IPS-NIHi7 (cell line): ENCODE data around the gene ZDHHC7.
"Not testable (repeated sequence)": the region's sequence is repeated elsewhere in the genome, so short reads cannot be mapped to it uniquely, and the experiment has no call there.

ENCODE experiments used
- DNase-seq: peaks from one replicate; pipeline ENCODE4 v3.0.0; 2012; ENCODE audit warnings: mixed read lengths; ENCODE audit errors: extremely low spot score

The ZDHHC7 gene

DNA sequence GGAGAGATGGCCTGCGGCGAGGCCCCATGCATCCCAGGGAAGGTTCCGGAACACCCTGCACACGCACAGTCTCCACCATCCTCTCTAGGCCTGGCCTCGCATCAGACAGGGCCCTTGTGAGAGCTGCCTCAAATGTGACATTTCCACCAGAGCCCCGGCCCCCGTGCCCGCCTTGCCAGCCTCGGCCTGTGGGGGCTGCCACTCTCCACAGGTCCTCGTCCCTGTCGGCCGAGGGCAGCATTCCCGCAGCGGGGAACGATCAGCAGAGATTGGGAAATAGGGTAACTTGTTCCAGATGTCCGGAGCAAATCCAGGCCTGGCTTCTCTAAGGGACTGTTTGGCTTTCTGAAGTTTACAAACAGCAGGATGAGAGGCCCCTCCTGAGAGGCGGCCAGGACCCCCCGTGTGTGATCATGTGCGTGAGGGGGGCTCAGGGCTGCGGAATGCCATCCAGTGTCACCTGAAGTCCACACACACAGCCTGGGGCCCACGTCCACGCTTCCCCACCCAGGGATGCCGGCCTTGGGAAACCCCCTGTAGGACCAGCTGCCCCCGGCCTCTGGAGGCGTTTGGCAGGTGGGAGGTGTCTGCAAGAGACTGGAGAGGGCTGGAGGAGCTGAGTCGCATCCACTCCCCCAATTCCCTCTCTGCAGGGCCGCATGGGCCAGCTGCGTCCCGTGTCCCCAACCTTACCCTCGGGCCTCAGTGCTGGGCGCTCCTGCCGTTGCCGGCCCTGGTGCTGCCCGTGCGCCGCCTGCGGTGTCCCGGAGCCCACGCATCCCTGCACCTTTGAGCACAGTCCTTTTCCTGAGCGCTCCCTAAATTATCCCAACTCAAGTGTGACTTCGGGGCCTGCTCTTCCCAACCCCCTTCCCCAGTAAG is 70.4 kb downstream of the ZDHHC7 start:
- no peak for DNase-seq

DNA sequence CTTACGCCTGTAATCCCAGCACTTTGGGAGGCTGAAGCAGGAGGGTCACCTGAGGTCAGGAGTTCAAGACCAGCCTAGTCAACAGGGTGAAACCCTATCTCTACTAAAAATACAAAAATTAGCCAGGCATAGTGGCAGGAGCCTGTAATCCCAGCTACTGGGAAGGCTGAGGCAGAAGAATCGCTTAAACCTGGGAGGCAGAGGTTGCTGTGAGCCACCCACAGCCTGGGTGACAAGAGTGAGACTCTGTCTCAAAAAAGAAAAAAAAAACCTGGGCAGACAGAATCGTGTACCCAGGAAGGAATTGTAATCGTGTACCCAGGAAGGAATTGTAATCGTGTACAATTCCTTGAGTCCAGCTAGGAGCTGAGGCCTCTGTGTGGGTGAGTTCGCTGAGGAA is 72.7 kb downstream of the ZDHHC7 start:
- not testable (repeated sequence) for DNase-seq

GRCh38 chr16:84937196-84938005 is 73.9 kb downstream of the ZDHHC7 start:
- no peak for DNase-seq

- no peak for DNase-seq
Observed at GRCh38 chr16:84933774-84934631, 77.3 kb downstream of the ZDHHC7 start.

DNA sequence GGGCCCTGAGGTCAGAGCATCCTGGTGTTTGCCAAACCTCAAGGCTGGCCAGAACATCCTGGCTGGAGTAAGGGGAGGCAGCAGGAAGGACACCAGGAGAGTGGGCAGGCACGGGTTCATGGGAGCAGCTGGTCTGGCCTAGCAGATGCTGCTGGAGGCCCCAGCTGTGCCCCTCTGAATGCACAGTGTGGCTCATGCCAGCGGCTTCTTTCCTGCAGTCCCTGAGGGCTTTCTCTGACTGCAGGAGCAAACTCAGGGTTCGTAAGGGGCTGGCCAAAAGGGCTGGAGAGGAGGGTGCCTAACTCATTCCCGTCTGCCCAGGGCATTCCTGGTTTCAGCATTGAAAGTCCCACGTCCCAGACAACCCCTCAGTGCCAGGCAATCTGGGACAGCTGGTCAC is 78.7 kb downstream of the ZDHHC7 start:
- no peak for DNase-seq

- no peak for DNase-seq
Observed at GRCh38 chr16:84931506-84931905, 79.8 kb downstream of the ZDHHC7 start.

DNA sequence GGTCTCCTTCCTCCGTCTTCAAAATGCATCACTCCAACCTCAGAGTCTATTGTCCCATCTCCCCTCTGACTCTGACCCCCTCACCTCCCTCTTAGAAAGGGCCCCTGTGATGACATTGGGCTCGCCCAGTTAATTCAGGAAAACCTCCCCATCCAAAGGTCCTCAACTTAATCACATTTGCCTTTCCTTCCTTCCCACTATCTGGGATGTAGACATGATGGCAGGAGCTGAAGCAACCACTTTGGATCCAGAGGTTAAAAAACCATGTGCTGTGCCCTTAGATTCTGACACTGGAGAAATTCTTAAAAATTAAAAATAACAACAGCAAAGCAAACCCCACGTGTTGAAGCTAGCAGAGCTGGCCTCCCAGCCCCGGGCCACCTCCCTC is 80.2 kb downstream of the ZDHHC7 start:
- DNase-seq: no peak

DNA sequence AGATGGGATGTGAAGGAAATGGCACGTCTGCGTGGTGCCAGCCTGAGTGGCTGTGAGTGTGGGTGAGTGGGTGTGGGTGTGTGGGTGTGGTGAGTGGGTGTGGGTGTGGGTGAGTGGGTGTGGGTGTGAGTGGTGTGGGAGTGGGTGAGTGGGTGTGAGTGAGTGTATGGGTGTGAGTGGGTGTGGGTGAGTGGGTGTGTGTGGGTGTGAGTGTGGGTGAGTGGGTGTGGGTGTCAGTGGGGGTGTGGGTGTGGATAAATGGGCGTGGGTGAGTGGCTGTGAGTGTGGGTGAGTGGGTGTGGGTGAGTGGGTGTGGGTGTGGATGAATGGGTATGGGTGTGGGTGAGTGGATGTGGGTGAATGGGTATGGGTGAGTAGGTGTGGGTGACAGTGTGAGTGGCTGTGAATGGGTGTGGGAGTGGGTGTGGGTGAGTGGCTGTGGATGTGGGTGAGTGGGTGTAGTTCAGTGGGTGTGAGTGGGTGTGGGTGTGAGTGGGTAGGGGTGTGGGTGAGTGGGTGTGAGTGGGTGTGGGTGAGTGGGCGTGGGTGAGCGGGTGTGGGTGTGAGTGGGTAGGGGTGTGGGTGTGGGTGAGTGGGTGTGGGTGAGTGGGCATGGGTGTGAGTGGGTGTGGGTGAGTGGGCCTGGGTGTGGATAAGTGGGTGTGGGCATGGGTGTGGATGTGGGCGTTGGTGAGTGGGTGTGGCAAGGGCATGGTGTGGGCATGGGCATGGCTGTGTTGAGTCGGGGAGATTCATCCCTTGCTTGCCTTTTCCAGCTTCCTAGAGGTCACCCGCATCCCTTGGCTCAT is 80.8 kb downstream of the ZDHHC7 start:
- no peak for DNase-seq

DNA sequence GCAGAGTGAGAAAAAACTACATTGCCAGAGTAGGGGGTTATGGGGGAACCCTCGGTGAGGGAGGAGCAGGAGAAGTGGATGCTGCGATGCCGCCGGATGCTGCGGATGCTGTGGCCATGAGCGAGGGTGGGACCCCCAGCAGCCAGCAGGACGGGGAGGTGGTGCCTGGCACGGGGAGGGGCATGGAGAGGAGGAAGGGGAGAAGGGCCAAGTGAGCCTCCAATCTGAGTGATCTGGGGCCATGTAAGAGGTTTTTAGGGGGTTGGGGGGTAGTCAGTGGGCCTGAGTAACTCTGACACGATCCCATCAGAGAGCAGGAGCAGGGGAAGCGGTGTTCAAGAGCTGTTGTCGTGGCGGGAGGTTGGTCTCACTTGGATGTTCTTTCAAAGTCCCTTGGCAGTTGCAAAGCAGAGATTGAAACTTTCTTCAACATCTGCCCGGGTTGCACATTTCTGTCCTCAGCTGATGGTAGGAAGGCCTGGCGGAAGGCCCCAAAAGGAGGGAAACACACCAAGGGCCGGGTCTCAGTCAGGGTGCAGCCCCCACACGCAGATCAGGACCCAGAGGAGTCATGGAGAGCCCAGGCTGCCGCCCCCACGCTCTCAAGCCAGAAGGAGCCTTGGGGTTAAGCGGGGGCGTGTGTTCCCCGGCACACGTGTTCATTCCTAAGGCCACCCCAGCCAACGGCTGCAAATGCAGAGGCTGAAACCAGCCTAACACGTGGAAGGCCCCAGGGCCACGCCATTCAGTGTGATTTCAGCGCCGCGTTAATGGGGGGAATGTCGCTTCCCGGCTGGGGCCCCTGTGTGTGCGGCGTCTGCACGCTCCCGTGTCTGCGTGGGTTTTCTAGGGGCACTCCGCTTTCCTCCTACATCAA is 81.7 kb downstream of the ZDHHC7 start:
- no peak for DNase-seq

DNA sequence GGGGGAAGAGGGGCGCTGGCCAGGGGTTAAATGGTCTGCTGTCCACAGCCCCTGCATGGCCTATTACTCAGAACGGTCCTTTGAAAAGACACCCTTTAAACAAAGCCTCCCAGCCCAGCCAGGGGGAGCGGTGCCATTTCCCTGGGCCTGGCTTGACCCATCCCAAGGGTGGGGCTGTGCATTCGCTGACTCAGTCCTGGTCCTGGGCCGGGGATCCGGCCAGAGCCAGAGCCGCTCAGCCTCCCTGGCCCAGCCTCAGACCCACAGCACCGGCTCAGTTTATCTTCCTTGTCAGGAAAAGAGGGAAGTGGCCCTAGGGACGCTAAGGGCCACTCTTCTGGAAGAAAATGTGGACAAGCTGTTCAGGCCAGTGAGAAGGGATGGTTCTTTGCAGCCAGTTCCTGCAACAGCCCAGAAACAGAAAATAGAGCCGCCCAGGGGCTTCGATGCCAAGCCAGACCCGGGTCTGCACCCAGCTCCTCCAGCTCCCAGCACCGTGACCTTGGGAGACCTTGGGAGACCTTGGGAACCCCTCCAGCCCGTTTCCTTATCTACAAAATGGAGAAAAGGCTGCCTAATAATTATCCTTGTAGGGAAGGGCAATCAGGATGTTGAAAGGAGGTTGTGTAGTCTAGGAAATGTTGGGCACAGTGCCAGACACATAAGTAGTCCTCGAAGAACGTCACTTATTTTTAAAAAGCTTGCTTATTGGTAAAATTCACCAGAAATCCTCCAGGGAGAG is 82.5 kb downstream of the ZDHHC7 start:
- DNase-seq: no peak

GRCh38 chr16:84927621-84928591 is 83.4 kb downstream of the ZDHHC7 start:
- DNase-seq: no peak

DNA sequence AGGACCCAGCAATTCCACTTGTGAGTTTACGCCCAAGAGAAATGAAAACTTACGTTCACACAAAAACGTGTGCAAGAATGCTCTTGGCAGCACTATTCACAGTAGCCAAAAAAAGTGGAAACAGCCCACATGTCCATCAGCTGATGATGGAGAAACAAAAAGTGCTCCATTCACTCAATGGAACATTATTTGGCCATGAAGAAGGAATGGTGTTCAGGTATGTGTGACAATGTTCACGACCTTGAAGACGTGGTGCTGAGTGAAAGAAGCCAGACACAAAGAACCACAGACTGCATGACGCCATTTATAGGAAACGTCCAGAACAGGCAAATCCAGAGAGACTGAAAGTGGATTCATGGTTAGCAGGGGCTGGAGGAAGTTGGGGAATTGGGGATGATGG is 84.9 kb downstream of the ZDHHC7 start:
- no peak for DNase-seq

GRCh38 chr16:84925773-84926372 is 85.5 kb downstream of the ZDHHC7 start:
- DNase-seq: no peak

- peak; percentile 83 for DNase-seq
Observed at GRCh38 chr16:84925092-84925772, 86.1 kb downstream of the ZDHHC7 start.

GRCh38 chr16:84924331-84925091 is 86.8 kb downstream of the ZDHHC7 start:
- no peak for DNase-seq
